AG09309 (cell line): Measurements from ENCODE around the gene SH2B2.

Experiments
- DNase-seq: peaks from one replicate; pipeline ENCODE4 v3.0.0-alpha.2; 2010; ENCODE audit warnings: low read depth
- H3K4me3 ChIP-seq: 2 replicates; pipeline ENCODE4 v1.5.1; 2011; ENCODE audit warnings: mild to moderate bottlenecking, low read depth, low read length, moderate library complexity; ENCODE audit not compliant: control insufficient read depth
- CTCF ChIP-seq: IDR thresholded peaks from 2 replicates; pipeline ENCODE4 v1.5.1; 2011; ENCODE audit warnings: mild to moderate bottlenecking, low read depth, low read length, inconsistent platforms; ENCODE audit not compliant: insufficient read depth, control insufficient read depth; ENCODE audit errors: missing control alignments

The SH2B2 gene

GRCh38 chr7:102264367-102264891, 22.2 kb upstream of the SH2B2 start:
- no peak for DNase-seq
- no peak overlapping the region for H3K4me3 ChIP-seq
- TF ChIP-seq CTCF, result no peak

GRCh38 chr7:102266541-102266940, 20.1 kb upstream of the SH2B2 start:
- no peak for DNase-seq
- H3K4me3 ChIP-seq, result no peak overlapping the region
- no peak for TF ChIP-seq CTCF

- no peak for TF ChIP-seq CTCF
- no peak for DNase-seq
- H3K4me3 ChIP-seq, result no peak overlapping the region
These were observed 18.0 kb upstream of the SH2B2 start for GRCh38 chr7:102268635-102269034.

GRCh38 chr7:102270178-102270887, 16.3 kb upstream of the SH2B2 start:
- DNase-seq, result no peak
- TF ChIP-seq CTCF, result no peak
- H3K4me3 ChIP-seq, result no peak overlapping the region

GRCh38 chr7:102271158-102271798, 15.4 kb upstream of the SH2B2 start:
- TF ChIP-seq CTCF, result no peak
- H3K4me3 ChIP-seq, result no peak overlapping the region
- no peak for DNase-seq

GRCh38 chr7:102272075-102272916, 14.4 kb upstream of the SH2B2 start:
- no peak overlapping the region for H3K4me3 ChIP-seq
- TF ChIP-seq CTCF, result peak; percentile 95
- DNase-seq, result peak; percentile 28
